RPMI7951 (cell line): Measurements from ENCODE around the gene LRCH1. TPM values are rescaled to one million over a fixed set of nuclear protein-coding genes. Genes with fewer than 3 reads are reported as not detected.

Experiments
- DNase-seq: peaks from one replicate; pipeline ENCODE4 v3.0.0-alpha.2; 2012; ENCODE audit warnings: low read depth
- total RNA-seq: library from RNA; depleted of rRNA; stranded (reverse); fragments of >200 nt; shearing (Covaris generic); gene quantifications from 2 replicates; pipeline ENCODE4 v1.2.3, GENCODE V29; 2014

LRCH1 gene
- total RNA-seq, 1 experiment from 2014 or later, result 5.8 TPM

GRCh38 chr13:46664195-46664594 lies 111.2 kb downstream of the LRCH1 start:
- DNase-seq, result no peak

GRCh38 chr13:46665248-46665632 lies 112.3 kb downstream of the LRCH1 start:
- DNase-seq, result no peak

- DNase-seq, result peak; percentile 76
Measured at GRCh38 chr13:46665633-46666482, 112.9 kb downstream of the LRCH1 start.

GRCh38 chr13:46666727-46667456 lies 113.9 kb downstream of the LRCH1 start:
- no peak for DNase-seq

GRCh38 chr13:46667687-46668281 lies 114.8 kb downstream of the LRCH1 start:
- DNase-seq, result peak; percentile 37

GRCh38 chr13:46668302-46668720 lies 115.3 kb downstream of the LRCH1 start:
- peak; percentile 89 for DNase-seq

GRCh38 chr13:46668931-46669525 lies 116.1 kb downstream of the LRCH1 start:
- no peak for DNase-seq

GRCh38 chr13:46672338-46673090 lies 119.5 kb downstream of the LRCH1 start:
- DNase-seq, result no peak

- DNase-seq, result no peak
Measured at GRCh38 chr13:46675016-46675415, 122.0 kb downstream of the LRCH1 start.

GRCh38 chr13:46676378-46676725 lies 123.4 kb downstream of the LRCH1 start:
- DNase-seq, result no peak

GRCh38 chr13:46679369-46680120 lies 126.6 kb downstream of the LRCH1 start:
- DNase-seq, result peak; percentile 69

- no peak for DNase-seq
Measured at GRCh38 chr13:46682015-46682414, 129.0 kb downstream of the LRCH1 start.

GRCh38 chr13:46682707-46683106 lies 129.7 kb downstream of the LRCH1 start:
- DNase-seq, result no peak

GRCh38 chr13:46683676-46684260 lies 130.8 kb downstream of the LRCH1 start:
- peak; percentile 13 for DNase-seq

- DNase-seq, result peak; percentile 10
Measured at GRCh38 chr13:46684287-46685001, 131.5 kb downstream of the LRCH1 start.

GRCh38 chr13:46685006-46685730 lies 132.2 kb downstream of the LRCH1 start:
- DNase-seq, result no peak

GRCh38 chr13:46686171-46686570 lies 133.2 kb downstream of the LRCH1 start:
- no peak for DNase-seq

GRCh38 chr13:46687810-46688209 lies 134.8 kb downstream of the LRCH1 start:
- peak; percentile 65 for DNase-seq

- no peak for DNase-seq
Measured at GRCh38 chr13:46688306-46688705, 135.3 kb downstream of the LRCH1 start.
